HepG2 (cell line): ENCODE data around the gene FAHD1. TPM values are rescaled to one million over a fixed set of nuclear protein-coding genes. Genes with fewer than 3 reads are reported as not detected.

Experiments
- FLYWCH1 ChIP-seq: sonication (generic); formaldehyde crosslinking; IDR thresholded peaks from 2 replicates; pipeline ENCODE4 v1.8.1; 2023; ENCODE audit warnings: mild to moderate bottlenecking, missing genetic modification reagents
- MLLT10 ChIP-seq: sonication (generic); formaldehyde crosslinking; IDR thresholded peaks from 2 replicates; pipeline ENCODE4 v1.4.0; 2020; ENCODE audit warnings: missing genetic modification reagents
- NR2F2 ChIP-seq: IDR thresholded peaks from 2 replicates; pipeline ENCODE4 v1.6.1; 2012; ENCODE audit warnings: low read depth, inconsistent platforms, borderline replicate concordance
- POLR2A ChIP-seq, 2 experiments: IDR thresholded peaks; 2 replicates each; pipeline ENCODE4 v1.6.1; 2011; ENCODE audit warnings: low read depth in 2 of 2, low read length in 2 of 2, mild to moderate bottlenecking in 1 of 2, moderate library complexity in 1 of 2; ENCODE audit not compliant: insufficient read depth in 1 of 2
- REPIN1 ChIP-seq: sonication (generic); formaldehyde crosslinking; IDR thresholded peaks from 2 replicates; pipeline ENCODE4 v1.8.0; 2022; ENCODE audit warnings: missing genetic modification reagents, low read depth, mild to moderate bottlenecking, borderline replicate concordance
- RORA ChIP-seq: sonication (generic); formaldehyde crosslinking; IDR thresholded peaks from 2 replicates; pipeline ENCODE4 v1.5.0; 2020; ENCODE audit warnings: mild to moderate bottlenecking, missing genetic modification reagents, moderate library complexity
- ZBTB40 ChIP-seq, 2 experiments: fragments of 450-650 bp in 1 of 2; sonication (generic) in 1 of 2; formaldehyde crosslinking in 1 of 2; IDR thresholded peaks; 2 replicates each; pipeline versions ENCODE4 v1.6.1 to v1.8.0; 2016 to 2022; ENCODE audit warnings: antibody characterized with exemption in 1 of 2, mild to moderate bottlenecking in 1 of 2, missing genetic modification reagents in 1 of 2
- ZNF749 ChIP-seq: sonication (generic); formaldehyde crosslinking; IDR thresholded peaks from 2 replicates; pipeline ENCODE4 v1.8.0; 2022; ENCODE audit warnings: mild to moderate bottlenecking, missing genetic modification reagents, moderate library complexity, borderline replicate concordance
- ZNF891 ChIP-seq: sonication (generic); formaldehyde crosslinking; IDR thresholded peaks from 2 replicates; pipeline ENCODE4 v1.5.0; 2020; ENCODE audit warnings: mild to moderate bottlenecking, missing genetic modification reagents
- polyA plus RNA-seq, 8 experiments: library from polyadenylated mRNA; depleted of rRNA in 3 of 8; stranded (reverse) in 7 of 8; unstranded in 1 of 8; fragments of >200 nt; fragmentation: Illumina TruSeq in 4 of 8; extraction: Trizol in 4 of 8; gene quantifications; 2 replicates each; pipeline versions ENCODE4 v1.2.1 to v1.2.3, GENCODE V29; 2011 to 2016; ENCODE audit warnings: low read depth in 4 of 8, missing spikeins in 1 of 8, mixed read lengths in 1 of 8; ENCODE audit not compliant: insufficient read depth in 1 of 8
- total RNA-seq, 5 experiments: library from RNA; depleted of rRNA; stranded (reverse); fragments of >200 nt; fragmentation: Illumina TruSeq; extraction: Trizol; gene quantifications; 2 replicates each; pipeline ENCODE4 v1.2.3, GENCODE V29; 2016; ENCODE audit warnings: low read depth in 1 of 5
- TF ChIP-seq, protein P1 (sequence below): sonication (generic); formaldehyde crosslinking; IDR thresholded peaks from 2 replicates; pipeline ENCODE4 v1.4.0; 2020; ENCODE audit warnings: mild to moderate bottlenecking, low read depth, missing genetic modification reagents
- TF ChIP-seq, protein P2 (sequence below): sonication (generic); formaldehyde crosslinking; IDR thresholded peaks from 2 replicates; pipeline ENCODE4 v1.5.1; 2020; ENCODE audit warnings: missing genetic modification reagents, mild to moderate bottlenecking, borderline replicate concordance
- TF ChIP-seq, protein P3 (sequence below): sonication (generic); formaldehyde crosslinking; IDR thresholded peaks from 2 replicates; pipeline ENCODE4 v1.5.0; 2020; ENCODE audit warnings: missing genetic modification reagents, mild to moderate bottlenecking, borderline replicate concordance
- TF ChIP-seq, protein P4 (sequence below): sonication (generic); formaldehyde crosslinking; conservative IDR thresholded peaks from 2 replicates; pipeline ENCODE4 v1.8.0; 2022; ENCODE audit warnings: low read depth, missing genetic modification reagents

Gene FAHD1
- total and polyA plus RNA-seq, 2 of the 13 experiments (the other 11 are each of a cell fraction or from before 2014, with no cell fraction given): 39.0 to 45.3 TPM

DNA sequence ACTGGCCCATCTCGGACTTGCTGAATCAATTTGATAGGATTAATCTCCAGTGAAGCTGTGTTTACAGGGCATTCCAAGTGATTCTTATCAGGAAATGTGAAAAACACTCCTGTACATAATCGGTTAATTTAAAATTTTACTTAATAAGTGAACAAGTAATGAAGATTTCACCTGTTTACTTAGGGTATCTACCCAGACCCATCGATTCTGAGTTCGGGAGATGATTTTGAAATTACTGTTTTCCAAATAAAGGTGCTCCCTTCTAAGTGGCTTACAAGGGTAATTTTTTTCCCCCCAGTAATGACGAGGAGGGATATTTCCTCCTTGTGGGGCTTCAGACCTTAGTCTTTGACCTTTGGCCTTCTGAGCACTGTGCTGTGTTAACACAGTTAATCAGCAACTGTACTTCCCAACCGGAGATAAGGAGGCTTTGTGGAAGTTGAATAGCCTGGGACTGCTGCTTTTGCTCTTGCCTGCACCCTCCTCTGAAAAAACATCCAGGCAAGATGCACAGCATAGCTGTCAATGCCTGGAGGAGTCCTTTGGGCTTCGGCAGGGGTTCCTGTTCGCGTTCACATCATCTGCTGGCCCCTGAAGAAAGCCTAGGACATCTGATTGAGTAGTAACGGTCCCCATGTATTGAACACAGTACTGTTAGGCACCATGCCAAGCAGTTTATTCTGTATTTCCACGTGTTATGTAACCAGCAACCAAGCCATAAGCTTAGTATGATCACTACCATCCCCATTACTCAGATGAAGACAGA, 1.8 kb downstream of the FAHD1 start (continued):
- no peak for TF ChIP-seq ZBTB40 (IDR thresholded peaks at IDR 0.05)
- TF ChIP-seq ZBTB40 (CRISPR knock-in tag; IDR thresholded peaks at IDR 0.05): peak; percentile 42; the same call in 1 of the 2 replicates
- TF ChIP-seq FLYWCH1: no peak
- no peak for TF ChIP-seq ZNF749 (CRISPR knock-in tag)
- peak; percentile 74 for TF ChIP-seq REPIN1 (CRISPR knock-in tag)
- TF ChIP-seq, protein P1, sequence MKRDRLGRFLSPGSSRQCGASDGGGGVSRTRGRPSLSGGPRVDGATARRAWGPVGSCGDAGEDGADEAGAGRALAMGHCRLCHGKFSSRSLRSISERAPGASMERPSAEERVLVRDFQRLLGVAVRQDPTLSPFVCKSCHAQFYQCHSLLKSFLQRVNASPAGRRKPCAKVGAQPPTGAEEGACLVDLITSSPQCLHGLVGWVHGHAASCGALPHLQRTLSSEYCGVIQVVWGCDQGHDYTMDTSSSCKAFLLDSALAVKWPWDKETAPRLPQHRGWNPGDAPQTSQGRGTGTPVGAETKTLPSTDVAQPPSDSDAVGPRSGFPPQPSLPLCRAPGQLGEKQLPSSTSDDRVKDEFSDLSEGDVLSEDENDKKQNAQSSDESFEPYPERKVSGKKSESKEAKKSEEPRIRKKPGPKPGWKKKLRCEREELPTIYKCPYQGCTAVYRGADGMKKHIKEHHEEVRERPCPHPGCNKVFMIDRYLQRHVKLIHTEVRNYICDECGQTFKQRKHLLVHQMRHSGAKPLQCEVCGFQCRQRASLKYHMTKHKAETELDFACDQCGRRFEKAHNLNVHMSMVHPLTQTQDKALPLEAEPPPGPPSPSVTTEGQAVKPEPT (CRISPR knock-in tag): no peak
- TF ChIP-seq, protein P2, sequence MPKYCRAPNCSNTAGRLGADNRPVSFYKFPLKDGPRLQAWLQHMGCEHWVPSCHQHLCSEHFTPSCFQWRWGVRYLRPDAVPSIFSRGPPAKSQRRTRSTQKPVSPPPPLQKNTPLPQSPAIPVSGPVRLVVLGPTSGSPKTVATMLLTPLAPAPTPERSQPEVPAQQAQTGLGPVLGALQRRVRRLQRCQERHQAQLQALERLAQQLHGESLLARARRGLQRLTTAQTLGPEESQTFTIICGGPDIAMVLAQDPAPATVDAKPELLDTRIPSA (CRISPR knock-in tag): no peak
- TF ChIP-seq ZNF891 (CRISPR knock-in tag): no peak
- TF ChIP-seq, protein P3, sequence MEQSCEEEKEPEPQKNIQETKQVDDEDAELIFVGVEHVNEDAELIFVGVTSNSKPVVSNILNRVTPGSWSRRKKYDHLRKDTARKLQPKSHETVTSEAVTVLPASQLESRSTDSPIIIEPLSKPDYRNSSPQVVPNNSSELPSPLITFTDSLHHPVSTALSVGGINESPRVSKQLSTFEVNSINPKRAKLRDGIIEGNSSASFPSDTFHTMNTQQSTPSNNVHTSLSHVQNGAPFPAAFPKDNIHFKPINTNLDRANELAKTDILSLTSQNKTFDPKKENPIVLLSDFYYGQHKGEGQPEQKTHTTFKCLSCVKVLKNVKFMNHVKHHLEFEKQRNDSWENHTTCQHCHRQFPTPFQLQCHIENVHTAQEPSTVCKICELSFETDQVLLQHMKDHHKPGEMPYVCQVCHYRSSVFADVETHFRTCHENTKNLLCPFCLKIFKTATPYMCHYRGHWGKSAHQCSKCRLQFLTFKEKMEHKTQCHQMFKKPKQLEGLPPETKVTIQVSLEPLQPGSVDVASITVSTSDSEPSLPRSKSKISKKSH: no peak
- peak; percentile 85 for TF ChIP-seq NR2F2
- TF ChIP-seq, protein P4, sequence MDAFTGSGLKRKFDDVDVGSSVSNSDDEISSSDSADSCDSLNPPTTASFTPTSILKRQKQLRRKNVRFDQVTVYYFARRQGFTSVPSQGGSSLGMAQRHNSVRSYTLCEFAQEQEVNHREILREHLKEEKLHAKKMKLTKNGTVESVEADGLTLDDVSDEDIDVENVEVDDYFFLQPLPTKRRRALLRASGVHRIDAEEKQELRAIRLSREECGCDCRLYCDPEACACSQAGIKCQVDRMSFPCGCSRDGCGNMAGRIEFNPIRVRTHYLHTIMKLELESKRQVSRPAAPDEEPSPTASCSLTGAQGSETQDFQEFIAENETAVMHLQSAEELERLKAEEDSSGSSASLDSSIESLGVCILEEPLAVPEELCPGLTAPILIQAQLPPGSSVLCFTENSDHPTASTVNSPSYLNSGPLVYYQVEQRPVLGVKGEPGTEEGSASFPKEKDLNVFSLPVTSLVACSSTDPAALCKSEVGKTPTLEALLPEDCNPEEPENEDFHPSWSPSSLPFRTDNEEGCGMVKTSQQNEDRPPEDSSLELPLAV (CRISPR knock-in tag): no peak
- TF ChIP-seq POLR2A (IDR thresholded peaks at IDR 0.05; ENCODE audit: insufficient read depth in 1 of 2, low read depth in 2 of 2, low read length in 2 of 2): peak; percentile 41 to 63; a peak in 3 of 4 replicates
- TF ChIP-seq MLLT10 (CRISPR knock-in tag): no peak
- no peak for TF ChIP-seq RORA (CRISPR knock-in tag)
